ENCODE data around the gene PTPRD.

GRCh38 chr9:10538073-10538472, 74.7 kb downstream of the PTPRD start:
- TF ChIP-seq CTCF (IDR thresholded peaks at IDR 0.05) (no peak), POLR2A (IDR thresholded peaks at IDR 0.05) (no peak)
